ENCODE data around the gene IGSF9. TPM values are rescaled to one million over a fixed set of nuclear protein-coding genes. Genes with fewer than 3 reads are reported as not detected.

The IGSF9 gene
- total RNA-seq, 1 experiment from 2014 or later, result 15.6 TPM

GRCh38 chr1:159920202-159920601 is 25.2 kb downstream of the IGSF9 start:
- no peak for TF ChIP-seq CTCF (conservative IDR thresholded peaks at IDR 0.05; ENCODE audit: low read depth, low read length)
- TF ChIP-seq EZH2 (IDR thresholded peaks at IDR 0.05; ENCODE audit: low read length, unreplicated experiment), result no peak
- no peak for TF ChIP-seq EZH2phosphoT487 (IDR thresholded peaks at IDR 0.05; ENCODE audit: borderline replicate concordance, low read length)
- intact Hi-C loops (cut with micrococcal nuclease), result no loop called here
- H3K4me1 ChIP-seq (ENCODE audit: insufficient read depth, low read length), result peaks cover 85% of the 10 kb centered on the region
- H3K9ac ChIP-seq (ENCODE audit: low read length), result no peak overlapping the region
- peaks cover 67% of the 10 kb centered on the region for H4K20me1 ChIP-seq (ENCODE audit: low read length)
- no peaks in the 10 kb centered on the region for H3K27me3 ChIP-seq (ENCODE audit: low read length)
- H3K9me2 ChIP-seq (replicated peaks; ENCODE audit: low read length), result no peaks in the 10 kb centered on the region
- H3K9me3 ChIP-seq (ENCODE audit: low read length), result no peaks in the 10 kb centered on the region
- no peak for DNase-seq
- no TSS peak for BruUV-seq (replicated peaks)
- H3K4me2 ChIP-seq (ENCODE audit: low read length), result peak overlapping the region; percentile 98; the same call in 1 of the 2 replicates
- ChIA-PET POLR2A (ENCODE audit: unreplicated experiment) (no interaction called here), CTCF (no interaction called here)
- H3K36me3 ChIP-seq (ENCODE audit: low read depth, low read length), result peaks cover 72% of the 10 kb centered on the region
- H3F3A ChIP-seq (ENCODE audit: low read length, unreplicated experiment), result peaks cover 19% of the 10 kb centered on the region
- no peak overlapping the region for H2AFZ ChIP-seq (ENCODE audit: low read length)
- H3K79me2 ChIP-seq (ENCODE audit: low read length), result peaks cover 82% of the 10 kb centered on the region
- H3K27ac ChIP-seq (ENCODE audit: low read length), result no peak overlapping the region
- H3K4me3 ChIP-seq (ENCODE audit: low read length), result no peak overlapping the region
- ATAC-seq, result no peak

- Histone ChIP-seq H3K4me1 (ENCODE audit: insufficient read depth, low read length) (peaks cover 93% of the 10 kb centered on the region), H3K9me2 (replicated peaks; ENCODE audit: low read length) (no peaks in the 10 kb centered on the region), H3K9me3 (ENCODE audit: low read length) (no peaks in the 10 kb centered on the region), H3K9ac (ENCODE audit: low read length) (no peak overlapping the region), H2AFZ (ENCODE audit: low read length) (no peak overlapping the region), H3K36me3 (ENCODE audit: low read depth, low read length) (peaks cover 72% of the 10 kb centered on the region), H3K79me2 (ENCODE audit: low read length) (peaks cover 74% of the 10 kb centered on the region), H3K4me2 (ENCODE audit: low read length) (peak overlapping the region; percentile 5; the same call in 1 of the 2 replicates), H4K20me1 (ENCODE audit: low read length) (peaks cover 67% of the 10 kb centered on the region), H3K27ac (ENCODE audit: low read length) (no peak overlapping the region), H3F3A (ENCODE audit: low read length, unreplicated experiment) (peaks cover 19% of the 10 kb centered on the region), H3K4me3 (ENCODE audit: low read length) (no peak overlapping the region), H3K27me3 (ENCODE audit: low read length) (no peaks in the 10 kb centered on the region)
- DNase-seq, result no peak
- ATAC-seq, result no peak
- TF ChIP-seq CTCF (conservative IDR thresholded peaks at IDR 0.05; ENCODE audit: low read depth, low read length), result no peak
- no peak for TF ChIP-seq EZH2phosphoT487 (IDR thresholded peaks at IDR 0.05; ENCODE audit: borderline replicate concordance, low read length)
- no peak for TF ChIP-seq EZH2 (IDR thresholded peaks at IDR 0.05; ENCODE audit: low read length, unreplicated experiment)
- BruUV-seq (replicated peaks), result no TSS peak
- POLR2A ChIA-PET (ENCODE audit: unreplicated experiment), result no interaction called here
- CTCF ChIA-PET, result no interaction called here
- intact Hi-C loops (cut with micrococcal nuclease), result no loop called here
Measured at GRCh38 chr1:159919236-159919865, 26.1 kb downstream of the IGSF9 start.

Data from PC-3 (cell line).